Small intestine (tissue), 7 donors: ENCODE measurements around the gene MVP. TPM values are rescaled to one million over a fixed set of nuclear protein-coding genes. Genes with fewer than 3 reads are reported as not detected.

Source experiments
- DNase-seq, 2 donors: peaks; one replicate each; pipeline versions ENCODE4 v3.0.0 to v3.0.0-alpha.2; 2013
- FAIRE-seq: peaks from 2 replicates; lab custom pipeline; 2012; peaks lifted over from hg19 to GRCh38; lab: Jason Lieb, UNC
- H3K27ac ChIP-seq, 3 donors: one replicate each; pipeline ENCODE4 v1.5.1; 2013; ENCODE audit warnings: low read length in 2 of 3, mild to moderate bottlenecking in 2 of 3, control low read depth in 1 of 3, inconsistent platforms in 1 of 3, low read depth in 1 of 3, moderate library complexity in 1 of 3
- H3K27me3 ChIP-seq, 3 donors: one replicate each; pipeline ENCODE4 v1.6.1; 2013; ENCODE audit warnings: low read length in 3 of 3, inconsistent platforms in 1 of 3; ENCODE audit not compliant: control insufficient read depth in 3 of 3, insufficient read depth in 3 of 3
- H3K36me3 ChIP-seq, 3 donors: one replicate each; pipeline ENCODE4 v1.6.1; 2013; ENCODE audit warnings: low read length in 3 of 3, inconsistent platforms in 1 of 3, low read depth in 1 of 3, mild to moderate bottlenecking in 1 of 3, moderate library complexity in 1 of 3; ENCODE audit not compliant: control insufficient read depth in 3 of 3, insufficient read depth in 2 of 3
- H3K4me1 ChIP-seq, 3 donors: one replicate each; pipeline ENCODE4 v1.6.1; 2013; ENCODE audit warnings: low read length in 2 of 3, inconsistent platforms in 1 of 3, low read depth in 1 of 3, mild to moderate bottlenecking in 1 of 3, moderate library complexity in 1 of 3; ENCODE audit not compliant: control insufficient read depth in 3 of 3, insufficient read depth in 2 of 3
- H3K4me3 ChIP-seq, 3 donors: one replicate each; pipeline ENCODE4 v1.5.1; 2013; ENCODE audit warnings: low read length in 3 of 3, control low read depth in 1 of 3, inconsistent platforms in 1 of 3, low read depth in 1 of 3, mild to moderate bottlenecking in 1 of 3, moderate library complexity in 1 of 3
- H3K9me3 ChIP-seq, 2 donors: one replicate each; pipeline ENCODE4 v1.6.1; 2013; ENCODE audit warnings: low read depth in 1 of 2, low read length in 1 of 2; ENCODE audit not compliant: control insufficient read depth in 2 of 2, insufficient read depth in 1 of 2
- WGBS, 3 donors: extraction: QIAGEN DNeasy Blood & Tissue Kit; methylation state at CpG; one replicate each; pipeline ENCODE4 v1.1.7; 2013; 5-methylcytosine and 5-hydroxymethylcytosine counted together
- polyA plus RNA-seq, 4 donors: library from polyadenylated mRNA; stranded (reverse) in 3 of 4; unstranded in 1 of 4; fragments of 200-250 nt in 3 of 4; fragments of 120-200 nt in 1 of 4; gene quantifications; one replicate each; pipeline versions ENCODE4 v1.2.1 to v1.2.3, GENCODE V29; 2013
- donor health status: healthy with polysubstance abuse.
- donor health status: control.
- donor health status: control.
- donor health status: Bipolar disorder and iron deficiency.
- donor health status: healthy.

Gene MVP
- polyA plus RNA-seq, 4 donors: 175 to 558 (median 292) TPM

- no peak for FAIRE-seq
- H3K36me3 ChIP-seq: peaks cover 0 to 55% (median 0%) of the 10 kb centered on the region in 3 donors
- peaks cover 6 to 46% (median 16%) of the 10 kb centered on the region in 3 donors for H3K4me1 ChIP-seq
- WGBS, 3 donors: 0 to 1% (median 1%) methylated on average over 52 to 99 of the region's 99 CpGs
- DNase-seq: peak in 1 of 2 donors; percentile 77
- H3K27ac ChIP-seq: peak overlapping the region; percentile 77 to 91 (median 90)
- H3K27me3 ChIP-seq: no peaks in the 10 kb centered on the region
- H3K4me3 ChIP-seq: peak overlapping the region; percentile 78 to 97 (median 84)
- H3K9me3 ChIP-seq: no peaks in the 10 kb centered on the region
Measured at GRCh38 chr16:29806641-29807425, 13.4 kb upstream of the MVP start.

GRCh38 chr16:29807426-29808218, 12.6 kb upstream of the MVP start:
- H3K27ac ChIP-seq: peak overlapping the region; percentile 77 to 91 (median 88)
- peak; percentile 89 to 93 for DNase-seq
- H3K4me3 ChIP-seq: peak overlapping the region; percentile 44 to 97 (median 84)
- peaks cover 0 to 47% (median 0%) of the 10 kb centered on the region in 3 donors for H3K36me3 ChIP-seq
- peaks cover 0 to 6% (median 0%) of the 10 kb centered on the region in 3 donors for H3K27me3 ChIP-seq
- H3K9me3 ChIP-seq: no peaks in the 10 kb centered on the region
- WGBS, 3 donors: 0 to 2% (median 1%) methylated on average over 62 to 69 of the region's 69 CpGs
- peaks cover 7 to 51% (median 18%) of the 10 kb centered on the region in 3 donors for H3K4me1 ChIP-seq
- FAIRE-seq: no peak

- H3K4me3 ChIP-seq: peak overlapping the region; percentile 21 to 97 (median 44)
- FAIRE-seq: no peak
- H3K27ac ChIP-seq: peak overlapping the region; percentile 77 to 91 (median 88)
- peaks cover 0 to 13% (median 0%) of the 10 kb centered on the region in 3 donors for H3K27me3 ChIP-seq
- no peak for DNase-seq
- peaks cover 7 to 53% (median 18%) of the 10 kb centered on the region in 3 donors for H3K4me1 ChIP-seq
- H3K9me3 ChIP-seq: no peaks in the 10 kb centered on the region
- 32 to 48% (median 44%) methylated on average over 25 of the region's 25 CpGs for whole genome bisulfite sequencing, 3 donors
- H3K36me3 ChIP-seq: peaks cover 0 to 42% (median 0%) of the 10 kb centered on the region in 3 donors
Measured at GRCh38 chr16:29808219-29808900, 11.9 kb upstream of the MVP start.

- Histone ChIP-seq H3K27me3 (peaks cover 0 to 20% (median 0%) of the 10 kb centered on the region in 3 donors), H3K36me3 (peaks cover 0 to 35% (median 0%) of the 10 kb centered on the region in 3 donors), H3K9me3 (no peaks in the 10 kb centered on the region), H3K4me3 (peak overlapping the region in 1 of 3 donors; percentile 29), H3K27ac (peak overlapping the region; percentile 12 to 77 (median 12)), H3K4me1 (peaks cover 7 to 53% (median 18%) of the 10 kb centered on the region in 3 donors)
- no peak for DNase-seq
- WGBS, 3 donors: 62 to 78% (median 77%) methylated on average over 30 to 31 of the region's 31 CpGs
- FAIRE-seq: no peak
Measured at GRCh38 chr16:29809031-29809747, 11.1 kb upstream of the MVP start.

- 56 to 63% (median 60%) methylated on average over 21 to 23 of the region's 23 CpGs for WGBS, 3 donors
- peaks cover 0 to 21% (median 0%) of the 10 kb centered on the region in 3 donors for H3K27me3 ChIP-seq
- H3K27ac ChIP-seq: peak overlapping the region in 2 of 3 donors; percentile 55 to 75
- peaks cover 7 to 54% (median 18%) of the 10 kb centered on the region in 3 donors for H3K4me1 ChIP-seq
- no peak for DNase-seq
- H3K9me3 ChIP-seq: no peaks in the 10 kb centered on the region
- H3K4me3 ChIP-seq: peak overlapping the region in 1 of 3 donors; percentile 29
- no peak for FAIRE-seq
- H3K36me3 ChIP-seq: peaks cover 0 to 35% (median 0%) of the 10 kb centered on the region in 3 donors
Measured at GRCh38 chr16:29809850-29810698, 10.2 kb upstream of the MVP start.

- H3K27ac ChIP-seq: peak overlapping the region in 2 of 3 donors; percentile 55 to 75
- H3K9me3 ChIP-seq: no peaks in the 10 kb centered on the region
- peaks cover 0 to 21% (median 0%) of the 10 kb centered on the region in 3 donors for H3K27me3 ChIP-seq
- H3K36me3 ChIP-seq: peaks cover 0 to 35% (median 0%) of the 10 kb centered on the region in 3 donors
- H3K4me1 ChIP-seq: peaks cover 7 to 57% (median 18%) of the 10 kb centered on the region in 3 donors
- no peak overlapping the region for H3K4me3 ChIP-seq
- DNase-seq (no peak), FAIRE-seq (no peak)
- WGBS, 3 donors: 28 to 33% (median 29%) methylated on average over 9 of the region's 9 CpGs
Measured at GRCh38 chr16:29810699-29811169, 9.5 kb upstream of the MVP start.
